ENCODE results near the gene SIRT6.
A peak's percentile ranks its signal among the peaks of the same experiment; 100 is the strongest.
"Not testable (repeated sequence)": the region's sequence is repeated elsewhere in the genome, so short reads cannot be mapped to it uniquely, and the experiment has no call there.

SIRT6 gene

DNA sequence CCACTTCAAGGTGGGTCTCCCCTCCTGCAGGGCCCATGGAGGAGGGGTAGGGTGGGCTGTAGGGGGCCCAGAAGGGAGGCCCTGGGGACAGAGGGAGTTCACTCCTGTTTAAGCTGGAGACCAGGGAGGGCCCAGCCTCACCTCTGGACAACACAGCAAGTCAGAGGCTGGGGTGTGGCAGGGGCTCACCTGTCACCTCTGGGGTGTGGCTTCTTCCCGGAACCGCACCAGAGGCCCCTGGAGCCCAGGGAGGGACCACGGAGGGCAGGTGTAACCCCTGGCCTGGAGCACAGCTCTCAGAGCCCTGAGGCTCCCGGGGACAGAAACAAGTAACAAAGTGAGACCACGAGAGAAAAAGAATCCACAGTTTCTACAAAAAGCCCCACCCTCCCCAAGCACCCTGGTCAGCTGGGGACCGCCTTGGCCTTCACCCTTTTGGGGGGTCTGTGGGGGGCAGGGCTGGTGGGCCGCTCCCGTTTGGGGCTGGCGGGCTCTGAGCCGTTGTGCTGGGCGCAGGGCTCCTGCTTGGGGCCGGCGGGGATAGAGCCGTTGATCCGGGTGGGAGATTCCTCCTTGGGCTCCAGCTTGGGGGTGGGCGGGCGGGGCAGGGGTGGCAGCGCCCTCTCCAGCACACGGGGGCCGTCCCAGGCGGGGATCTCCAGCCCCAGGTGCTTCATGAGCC, 8.0 kb downstream of the SIRT6 start:
- DNase-seq (ENCODE audit: low spot score) = no peak

DNA sequence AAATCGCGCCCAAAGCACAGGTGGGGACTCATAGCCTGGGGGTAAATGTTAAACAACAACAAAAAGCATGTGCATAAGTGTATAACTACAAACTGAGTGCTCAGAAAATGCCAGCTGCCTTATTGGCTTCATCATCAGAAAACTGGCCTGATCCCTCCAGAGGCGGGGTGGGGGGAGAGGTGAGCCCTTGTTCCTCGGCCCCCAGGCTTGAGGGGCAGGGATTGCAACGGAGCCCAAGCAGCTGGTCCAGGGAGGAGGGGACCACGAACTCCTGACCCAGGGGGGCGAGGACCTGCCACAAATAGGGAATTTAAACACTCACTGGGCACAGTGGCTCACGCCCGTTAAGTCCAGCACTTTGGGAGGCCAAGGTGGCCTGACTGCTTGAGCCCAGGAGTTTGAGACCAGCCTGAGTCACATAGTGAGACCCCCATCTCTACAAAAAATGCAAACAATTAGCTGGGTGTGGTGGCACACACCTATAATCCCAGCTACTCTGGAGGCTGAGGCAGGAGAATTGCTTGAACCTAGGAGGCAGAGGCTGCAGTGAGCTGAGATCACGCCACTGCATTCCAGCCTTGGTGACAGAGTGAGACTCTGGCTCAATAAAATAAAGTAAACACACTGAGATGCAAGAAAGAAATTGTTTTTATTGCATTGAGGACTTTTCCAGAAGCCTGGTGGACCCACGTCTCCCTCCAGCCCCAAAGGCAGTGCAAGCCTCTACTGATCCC, 8.7 kb downstream of the SIRT6 start:
- no peak for DNase-seq (ENCODE audit: low spot score)

DNA sequence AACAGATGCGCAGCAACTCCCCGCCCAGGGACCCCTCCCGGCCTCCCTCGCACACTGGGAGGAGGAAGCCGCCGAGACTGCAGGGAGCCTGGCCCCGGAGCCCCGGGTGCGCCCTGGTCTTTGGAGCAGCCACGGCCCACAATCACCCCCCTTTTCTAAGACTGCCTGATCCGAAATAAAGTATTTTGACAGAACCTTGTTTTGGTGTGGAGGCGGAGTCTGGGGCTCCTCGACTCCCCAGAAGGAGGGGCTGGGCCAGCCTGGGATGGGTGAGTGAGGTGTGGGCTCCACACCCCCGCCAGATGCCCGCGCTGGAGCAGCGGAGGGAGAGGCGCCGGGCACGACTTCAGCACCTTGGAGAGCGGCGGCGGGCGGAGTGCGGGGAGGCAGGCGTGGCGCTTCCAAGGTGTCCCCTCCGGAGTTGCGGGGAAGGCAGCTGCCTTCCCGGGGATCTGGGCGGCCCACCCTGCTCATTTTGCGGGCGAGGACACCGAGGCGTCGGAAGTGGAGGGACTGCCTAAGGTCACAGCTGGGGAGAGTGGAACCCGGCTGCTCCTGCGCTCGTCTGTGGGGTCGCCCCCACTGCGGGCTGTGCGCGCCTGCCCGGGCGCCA, 9.4 kb downstream of the SIRT6 start:
- DNase-seq (ENCODE audit: low spot score) = peak; percentile 78

DNA sequence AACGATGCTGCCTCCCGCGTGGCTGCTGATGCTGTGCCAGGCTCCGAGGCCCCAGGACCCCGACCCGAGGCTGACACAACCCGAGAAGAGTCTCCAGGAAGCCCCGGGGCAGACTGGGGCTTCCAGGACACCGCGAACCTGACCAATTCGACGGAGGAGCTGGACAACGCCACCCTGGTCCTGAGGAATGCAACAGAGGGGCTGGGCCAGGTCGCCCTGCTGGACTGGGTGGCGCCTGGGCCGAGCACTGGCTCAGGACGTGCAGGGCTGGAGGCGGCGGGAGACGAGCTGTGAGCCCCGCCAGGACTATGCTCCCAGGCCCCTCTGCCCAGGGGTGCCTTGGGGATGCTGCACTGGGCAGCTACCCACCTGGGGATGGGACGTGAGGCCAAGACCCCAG, 10.7 kb downstream of the SIRT6 start:
- DNase-seq (ENCODE audit: low spot score) = no peak

DNA sequence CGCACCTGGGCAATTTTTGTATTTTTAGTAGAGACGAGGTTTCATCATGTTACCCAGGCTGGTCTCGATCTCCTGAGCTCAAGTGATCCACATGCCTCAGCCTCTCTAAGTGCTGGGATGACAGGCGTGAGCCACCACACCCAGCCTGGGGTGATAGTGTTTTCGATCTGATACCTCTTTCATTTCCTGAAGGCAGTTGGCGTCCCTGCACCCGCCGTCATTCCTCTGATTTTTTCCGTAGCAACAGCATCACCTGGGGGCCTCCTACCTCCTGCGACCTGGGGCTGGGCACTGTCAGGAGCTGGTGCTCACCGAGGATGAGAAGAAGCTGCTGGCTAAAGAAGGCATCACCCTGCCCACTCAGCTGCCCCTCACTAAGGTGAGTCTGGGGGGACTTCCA, 18.1 kb downstream of the SIRT6 start:
- no peak for DNase-seq (ENCODE audit: low spot score)

DNA sequence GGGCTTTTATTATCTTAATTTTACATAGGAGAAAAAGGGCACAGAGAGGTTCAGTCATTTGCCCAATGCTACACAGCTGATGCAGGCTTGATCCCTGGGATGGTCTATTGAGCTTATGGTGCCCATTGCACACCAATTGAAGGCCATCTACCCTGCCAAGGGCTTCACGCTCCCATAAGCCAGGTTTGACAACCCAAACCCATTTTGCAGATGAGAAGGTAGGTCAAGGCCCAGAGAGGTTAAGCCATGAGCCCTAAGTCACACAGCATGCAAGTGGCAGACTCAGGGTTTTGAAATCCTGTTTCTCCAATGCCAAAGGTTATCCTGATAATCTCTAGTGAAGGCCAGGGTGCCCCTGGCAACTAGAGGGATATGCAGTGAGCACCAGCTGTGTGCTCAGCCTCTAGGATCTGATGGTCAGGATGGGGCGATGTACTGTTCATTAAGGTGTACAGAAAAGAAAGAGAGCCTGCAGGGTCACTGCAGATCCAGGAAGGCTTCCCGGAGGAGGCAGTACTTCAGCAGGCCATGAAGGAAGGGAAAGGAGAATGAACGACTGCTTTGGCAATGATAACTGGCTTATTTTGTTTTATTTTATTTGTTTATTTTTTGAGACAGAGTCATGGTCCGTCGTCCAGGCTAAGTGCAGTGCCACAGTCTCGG, 20.8 kb downstream of the SIRT6 start:
- DNase-seq (ENCODE audit: low spot score) = no peak

DNA sequence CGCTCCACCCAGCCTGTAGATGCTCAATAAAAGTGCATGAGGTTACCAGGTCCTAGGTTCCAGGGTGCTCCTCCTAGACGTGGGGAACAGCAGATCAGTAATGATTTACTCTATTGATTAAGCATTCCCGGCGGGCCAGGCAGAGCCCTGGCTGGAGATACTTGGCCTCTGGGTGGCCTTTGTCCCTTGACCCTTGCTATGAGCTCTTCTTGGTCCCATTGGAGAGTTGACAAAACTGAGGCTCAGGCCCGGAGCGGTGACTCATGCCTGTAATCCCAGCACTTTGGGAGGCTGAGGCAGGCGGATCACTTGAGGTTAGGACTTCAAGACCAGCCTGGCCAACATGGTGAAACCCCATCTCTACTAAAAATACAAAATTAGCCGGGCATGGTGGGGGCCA, 24.4 kb downstream of the SIRT6 start:
- not testable (repeated sequence) for DNase-seq (ENCODE audit: low spot score)

DNA sequence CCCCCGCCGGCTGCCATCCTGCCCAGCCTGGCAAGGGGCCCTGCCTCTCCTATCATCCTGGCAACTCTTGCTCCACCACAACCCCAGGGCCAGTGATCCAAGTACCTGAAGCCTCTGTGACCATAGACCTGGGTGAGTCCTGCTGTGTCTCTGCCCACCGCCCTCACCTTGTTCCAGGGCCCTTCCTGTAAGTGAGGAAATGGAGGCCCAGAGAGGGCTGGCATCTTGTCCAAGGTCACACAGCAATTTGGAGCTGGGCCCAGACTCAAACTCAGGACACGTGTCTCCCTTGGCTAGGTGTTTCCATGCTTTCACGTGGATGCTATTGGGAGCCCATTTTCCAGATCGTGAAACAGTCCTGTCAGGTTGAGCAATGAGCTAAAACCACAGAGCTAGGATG, 25.2 kb downstream of the SIRT6 start:
- DNase-seq (ENCODE audit: low spot score) = no peak

DNA sequence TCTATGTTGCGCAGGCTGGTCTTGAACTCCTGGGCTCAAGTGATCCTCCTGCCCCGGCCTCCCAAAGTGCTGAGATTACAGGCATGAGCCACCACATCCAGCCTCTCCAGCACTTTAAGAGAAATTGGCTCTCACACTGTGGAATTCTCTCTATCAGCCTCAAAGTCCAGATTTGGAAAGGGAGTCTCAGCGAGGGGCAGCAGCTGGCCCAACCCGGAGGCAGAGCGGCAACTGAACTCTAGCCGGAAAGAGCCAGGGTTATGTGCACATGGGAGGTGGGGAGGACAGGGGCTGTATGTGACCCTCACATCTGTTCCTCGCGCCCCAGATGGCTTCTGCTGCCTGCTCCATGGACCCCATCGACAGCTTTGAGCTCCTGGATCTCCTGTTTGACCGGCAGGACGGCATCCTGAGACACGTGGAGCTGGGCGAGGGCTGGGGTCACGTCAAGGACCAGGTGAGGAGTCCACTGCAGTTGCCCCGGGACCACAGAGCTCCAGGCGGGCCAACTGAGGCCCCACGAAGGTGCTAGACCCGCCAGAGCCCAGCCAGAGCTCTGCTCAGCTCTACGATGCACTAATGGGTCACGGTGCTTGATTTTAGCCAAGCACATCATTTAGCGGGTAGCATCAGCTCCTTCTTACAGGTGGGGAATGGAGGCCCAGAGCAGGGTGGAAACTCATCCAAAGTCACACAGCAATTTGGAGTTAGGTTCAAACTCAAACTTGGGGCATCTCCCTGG, 27.6 kb downstream of the SIRT6 start:
- no peak for DNase-seq (ENCODE audit: low spot score)

DNA sequence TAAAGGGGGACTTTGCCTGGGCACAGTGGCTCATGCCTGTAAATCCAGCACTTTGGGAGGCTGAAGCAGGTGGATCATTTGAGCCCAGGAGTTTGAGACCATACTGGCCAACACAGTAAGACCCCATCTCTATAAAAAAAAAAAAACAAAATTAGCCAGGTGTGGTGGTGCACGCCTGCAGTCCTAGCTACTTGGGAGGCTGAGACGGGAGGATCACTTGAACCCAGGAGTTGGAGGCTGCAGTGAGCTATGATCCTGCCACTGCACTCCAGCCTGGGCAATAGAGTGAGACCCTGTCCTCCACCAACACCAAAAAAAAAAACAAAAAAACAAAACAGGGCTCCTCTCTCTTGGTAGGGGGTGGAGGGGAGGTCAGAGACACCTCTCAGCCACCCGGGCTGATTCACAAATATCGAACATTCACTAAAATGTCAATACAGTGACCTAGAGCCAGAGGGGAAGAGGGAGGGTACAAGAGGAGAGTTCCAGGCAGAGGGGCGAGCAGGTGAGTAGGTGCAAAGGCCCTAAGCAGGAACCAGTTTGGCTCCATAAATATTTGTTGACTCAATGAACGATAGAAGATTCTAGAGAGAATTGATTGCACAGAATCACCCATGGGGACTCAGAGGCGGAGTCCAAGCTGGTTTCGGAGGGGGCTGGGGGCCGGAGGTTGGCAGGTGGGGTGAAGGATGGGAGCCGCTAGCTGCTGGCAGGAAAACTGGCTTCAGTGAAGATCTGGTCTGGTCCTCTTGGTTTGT, 29.9 kb downstream of the SIRT6 start:
- DNase-seq (ENCODE audit: low spot score) = no peak

DNA sequence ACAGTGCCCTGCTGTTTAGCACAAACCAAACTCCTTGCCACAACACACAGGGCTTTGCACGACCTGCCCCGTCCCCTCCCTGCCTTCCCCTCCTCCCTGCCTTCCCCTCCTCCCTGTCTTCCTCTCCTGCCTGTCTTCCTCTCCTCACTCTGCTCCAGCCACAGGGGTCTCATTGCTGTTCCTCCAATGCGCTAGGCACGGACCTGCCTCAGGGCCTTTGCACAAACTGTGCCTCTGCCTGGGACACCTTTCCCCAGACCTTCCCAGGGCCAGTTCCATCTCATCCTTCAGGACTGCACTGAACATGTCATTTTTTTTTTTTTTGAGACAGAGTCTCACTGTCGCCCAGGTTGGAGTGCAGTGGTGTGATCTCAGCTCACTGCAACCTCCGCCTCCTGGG, 30.7 kb downstream of the SIRT6 start:
- DNase-seq (ENCODE audit: low spot score) = no peak

DNA sequence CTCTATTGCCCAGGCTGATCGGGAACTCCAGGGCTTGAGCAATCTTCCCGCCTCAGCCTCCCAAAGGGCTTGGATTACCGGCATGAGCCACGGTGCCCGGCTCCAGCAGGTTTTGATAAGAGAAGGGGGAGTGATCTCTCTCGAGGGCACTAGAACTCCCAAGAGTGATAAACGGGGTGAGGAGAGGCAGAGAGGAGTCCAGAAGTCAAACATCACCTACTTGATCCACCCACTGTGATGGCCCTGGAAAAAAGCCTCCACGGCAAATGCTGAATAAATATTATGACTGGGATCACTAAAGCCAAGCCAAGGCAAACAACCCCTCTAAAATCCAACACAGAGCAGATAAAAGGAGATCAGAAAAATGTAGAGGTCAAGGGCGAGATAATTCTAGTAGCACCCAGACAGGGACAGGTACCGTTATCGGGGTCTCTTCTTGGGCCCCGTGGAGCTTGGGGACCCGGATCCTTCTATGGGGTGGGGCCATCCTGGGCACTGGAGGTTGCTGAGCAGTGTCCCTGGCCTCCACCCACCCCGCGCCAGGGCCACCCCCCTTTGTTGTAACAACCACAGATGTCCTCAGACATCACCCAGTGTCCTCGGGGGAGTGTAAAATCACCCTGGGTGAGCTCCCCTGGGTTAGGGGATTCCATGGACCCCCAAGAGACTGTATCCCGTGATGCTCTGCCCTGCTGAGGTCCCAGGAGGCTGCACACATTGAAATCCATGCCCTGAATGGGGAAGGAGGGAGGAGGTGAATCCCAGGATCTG, 32.7 kb downstream of the SIRT6 start:
- no peak for DNase-seq (ENCODE audit: low spot score)

DNA sequence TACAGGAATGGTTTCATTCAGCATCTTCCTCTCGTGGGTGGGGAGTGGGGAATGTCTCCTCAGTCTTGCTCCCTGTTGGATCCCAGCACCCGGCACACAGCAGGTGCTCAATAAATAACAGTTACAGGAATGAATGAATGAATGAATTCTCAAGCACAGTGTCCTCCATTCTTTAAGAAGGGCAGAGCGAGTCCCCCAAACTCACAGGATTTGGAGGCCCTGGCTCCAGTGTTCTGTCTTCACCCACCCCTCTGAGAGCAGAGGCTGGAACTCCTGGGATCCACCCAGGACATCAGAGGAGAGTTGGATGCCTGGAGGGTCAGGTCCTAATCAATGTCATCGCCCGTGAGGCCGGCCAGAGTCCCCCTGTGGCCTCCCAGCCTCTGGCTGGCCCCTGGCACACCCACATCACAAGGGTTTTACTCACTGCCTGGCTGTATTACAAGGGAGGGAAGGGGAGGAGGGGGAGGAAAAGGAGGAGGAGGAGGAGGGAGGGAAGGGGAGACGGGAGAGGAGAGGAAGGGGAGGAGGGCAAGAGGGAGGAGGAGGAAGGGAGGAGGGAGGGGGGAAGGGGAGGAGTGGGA, 37.6 kb downstream of the SIRT6 start:
- DNase-seq (ENCODE audit: low spot score) = peak; percentile 74

DNA sequence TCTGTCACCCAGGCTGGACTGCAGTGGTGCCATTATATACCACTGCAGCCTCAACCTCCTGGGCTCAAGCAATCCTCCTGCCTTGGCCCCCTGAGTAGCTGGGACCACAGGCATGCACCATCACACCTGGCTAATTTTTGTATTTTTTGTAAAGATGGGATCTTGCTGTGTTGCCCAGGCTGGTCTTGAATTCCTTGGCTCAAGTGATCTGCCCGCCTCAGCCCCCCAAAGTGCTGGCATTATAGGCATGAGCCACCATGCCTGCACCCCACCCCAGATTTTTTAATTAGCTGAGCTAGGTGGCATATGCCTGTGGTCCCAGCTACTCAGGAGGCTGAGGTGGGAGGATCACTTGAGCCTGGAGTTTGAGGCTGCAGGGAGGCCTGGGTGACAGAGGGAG, 39.4 kb downstream of the SIRT6 start:
- not testable (repeated sequence) for DNase-seq (ENCODE audit: low spot score)

DNA sequence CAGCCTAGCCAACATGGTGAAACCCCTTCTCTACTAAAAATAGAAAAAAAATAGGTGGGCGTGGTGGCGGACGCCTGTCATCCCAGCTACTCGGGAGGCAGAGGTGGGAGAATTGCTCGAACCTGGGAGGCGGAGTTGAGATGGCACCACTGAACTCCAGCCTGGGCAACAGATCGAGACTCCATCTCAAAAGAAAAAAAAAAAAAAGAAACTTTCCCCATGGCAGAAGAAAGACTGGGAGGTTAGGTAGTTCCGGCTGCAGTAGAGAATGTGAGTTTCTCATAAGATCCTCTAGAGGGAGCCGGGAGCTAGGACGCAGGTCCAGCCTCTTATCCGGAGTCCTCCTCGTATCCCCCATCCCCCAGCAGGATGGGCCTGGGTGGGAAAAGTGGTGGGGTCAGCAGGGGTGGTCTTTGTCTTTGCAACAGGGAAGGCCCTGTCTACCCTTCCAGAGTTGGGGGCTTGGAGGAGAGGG, 42.1 kb downstream of the SIRT6 start:
- DNase-seq (ENCODE audit: low spot score) = peak; percentile 86

DNA sequence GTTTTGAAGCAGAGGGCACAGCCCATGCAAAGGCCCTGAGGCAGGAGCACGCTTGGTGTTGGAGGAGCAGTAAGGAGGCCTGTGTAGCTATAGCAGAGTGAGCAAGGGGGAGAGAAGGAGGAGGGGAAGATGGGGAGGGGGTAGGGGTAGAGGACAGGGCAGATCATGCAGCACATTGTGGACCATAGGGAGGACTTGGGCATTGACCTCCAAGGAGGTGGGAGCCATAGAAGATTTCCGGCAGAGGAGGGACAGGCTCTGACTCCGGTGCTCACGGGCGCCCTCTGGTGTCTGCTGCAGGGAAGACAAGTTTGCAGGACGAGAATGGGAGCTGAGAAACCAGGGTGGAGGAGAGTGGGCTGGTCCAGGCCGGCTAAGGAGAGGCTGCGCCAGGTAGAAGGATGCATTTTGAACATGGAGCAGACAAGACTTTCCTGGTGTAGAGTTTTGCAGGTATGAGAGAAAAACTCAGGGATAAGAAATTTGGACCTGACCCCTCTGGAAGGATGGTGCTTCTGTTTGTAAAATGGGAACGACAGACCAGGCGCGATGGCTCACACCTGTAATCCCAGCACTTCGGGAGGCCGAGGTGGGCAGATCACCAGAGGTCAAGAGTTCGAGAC, 42.6 kb downstream of the SIRT6 start:
- DNase-seq (ENCODE audit: low spot score) = peak; percentile 85

DNA sequence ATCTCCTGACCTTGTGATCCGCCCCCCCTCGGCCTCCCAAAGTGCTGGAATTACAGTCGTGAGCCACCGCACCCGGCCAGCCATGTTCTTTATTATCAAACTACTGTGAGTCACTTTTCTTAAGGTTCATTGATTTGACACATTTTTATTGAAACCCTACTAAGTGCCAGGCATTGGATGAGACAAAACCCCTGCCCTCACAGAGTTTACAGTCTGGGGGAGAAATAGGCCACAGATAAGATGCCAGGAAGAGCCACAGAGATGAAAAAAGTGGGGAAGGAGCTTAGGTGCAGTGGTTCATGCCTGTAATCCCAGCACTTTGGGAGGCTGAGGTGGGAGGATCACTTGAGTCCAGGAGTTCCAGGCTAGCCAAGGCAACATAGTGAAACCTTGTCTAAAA, 43.9 kb downstream of the SIRT6 start:
- no peak for DNase-seq (ENCODE audit: low spot score)

DNA sequence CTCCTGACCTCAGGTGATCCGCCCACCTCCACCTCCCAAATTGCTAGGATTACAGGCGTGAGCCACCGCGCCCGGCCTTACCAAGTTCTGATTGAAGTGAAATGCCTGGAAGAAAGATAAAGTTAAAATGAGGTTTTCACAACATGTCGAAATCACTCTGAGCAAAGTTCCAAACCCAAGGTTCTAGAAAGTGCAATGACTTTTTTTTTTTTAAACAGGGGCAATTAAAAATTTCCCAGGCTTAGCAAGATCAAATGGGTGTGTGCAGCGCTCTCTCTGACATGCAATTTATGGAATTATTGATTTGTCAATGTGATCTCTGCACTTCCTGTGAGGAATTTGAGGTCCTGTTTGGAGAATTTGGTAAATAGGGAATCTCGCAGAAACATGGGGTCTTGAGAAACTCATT, 45.7 kb downstream of the SIRT6 start:
- no peak for DNase-seq (ENCODE audit: low spot score)

DNA sequence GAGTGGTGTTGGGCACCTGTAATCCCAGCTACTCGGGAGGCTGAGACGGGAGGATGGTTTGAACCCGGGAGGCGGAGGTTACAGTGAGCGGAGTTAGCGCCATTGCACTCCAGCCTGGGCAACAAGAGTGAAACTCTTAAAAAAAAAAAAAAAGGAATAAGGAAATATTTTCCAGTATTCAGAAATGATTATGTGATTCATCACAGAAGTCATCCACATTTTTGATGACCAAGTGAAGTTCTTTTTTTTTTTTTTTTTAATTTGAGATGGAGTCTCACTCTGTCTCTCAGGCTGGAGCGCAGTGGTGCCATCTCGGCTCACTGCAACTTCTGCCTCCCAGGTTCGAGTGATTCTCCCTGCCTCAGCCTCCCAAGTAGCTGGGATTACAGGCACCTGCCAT, 47.0 kb downstream of the SIRT6 start:
- DNase-seq (ENCODE audit: low spot score) = not testable (repeated sequence)

DNA sequence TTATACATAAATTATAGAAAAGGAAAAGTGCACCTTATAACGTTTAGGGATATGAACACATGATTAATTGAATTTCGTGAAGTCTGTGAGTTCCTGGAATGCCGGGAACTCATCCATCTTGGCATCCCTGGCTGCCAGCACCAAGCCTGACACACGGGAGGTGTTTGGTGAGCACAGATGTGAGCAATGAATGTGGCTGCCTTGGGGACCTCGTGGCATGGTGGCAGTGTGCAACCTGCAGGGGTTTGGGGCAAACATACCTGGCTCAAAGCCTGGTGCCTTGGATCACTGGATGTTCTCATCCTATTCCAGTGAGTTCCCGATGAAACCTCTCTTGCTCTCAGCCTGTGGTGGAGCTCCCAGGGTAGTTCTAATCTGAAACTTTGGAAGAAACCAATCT, 48.0 kb downstream of the SIRT6 start:
- DNase-seq (ENCODE audit: low spot score) = no peak
